ENCODE data around the gene HOXB4. TPM values are rescaled to one million over a fixed set of nuclear protein-coding genes. Genes with fewer than 3 reads are reported as not detected.

HOXB4 gene
- polyA plus RNA-seq, 1 of the 3 experiments (the other 2 are of a cell fraction): 0.03 TPM

DNA sequence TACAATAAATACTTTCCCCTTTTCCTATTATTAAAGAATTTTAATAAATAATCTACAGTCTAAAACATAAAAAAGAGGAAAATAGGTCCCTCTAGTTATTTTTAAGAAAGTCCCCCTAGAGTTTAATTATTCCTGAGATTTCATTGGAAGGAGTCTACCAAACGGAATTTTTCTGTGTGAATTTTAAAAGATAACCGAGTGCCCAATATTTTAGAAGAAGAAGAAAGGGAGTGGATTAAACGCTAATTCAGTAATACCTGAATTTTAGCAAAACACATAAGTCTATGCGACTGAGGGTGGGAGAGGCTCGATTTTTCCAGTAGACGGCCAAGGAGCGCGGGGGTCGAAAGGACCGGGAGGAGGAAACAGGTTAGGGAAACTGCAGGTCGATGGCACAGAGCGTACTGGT lies 35.4 kb downstream of the HOXB4 start:
- Histone ChIP-seq H3K4me1 (ENCODE audit: control insufficient read depth in 1 of 2, insufficient read depth in 2 of 2, low read depth in 1 of 2, low read length in 1 of 2) (no peaks in the 10 kb centered on the region), H3K9ac (no peak overlapping the region), H3K4me2 (peak overlapping the region; percentile 75; the same call in 1 of the 2 replicates), H3K27me3 (ENCODE audit: insufficient read depth) (peaks cover 97% of the 10 kb centered on the region), H3K27ac (ENCODE audit: low read depth in 2 of 2, low read length in 1 of 2) (no peak overlapping the region), H3K79me2 (ENCODE audit: insufficient read depth) (no peaks in the 10 kb centered on the region), H3K9me2 (no peaks in the 10 kb centered on the region), H3K9me3 (no peaks in the 10 kb centered on the region), H3F3A (replicated peaks; ENCODE audit: insufficient read depth) (peaks cover 12% of the 10 kb centered on the region), H2AFZ (ENCODE audit: low read depth) (no peak overlapping the region; the same call in 1 of the 2 replicates), H4K20me1 (ENCODE audit: insufficient read depth) (no peaks in the 10 kb centered on the region), H3K4me3 (ENCODE audit: low read depth in 2 of 2, low read length in 1 of 2) (peak overlapping the region in 1 of 2 experiments; percentile 49; a peak in 2 of 4 replicates), H3K36me3 (replicated peaks in 1 of 2; ENCODE audit: control insufficient read depth in 1 of 2, insufficient read depth in 2 of 2, low read length in 1 of 2) (no peaks in the 10 kb centered on the region)
- WGBS (ENCODE audit: low lambda C conversion rate): 3% methylated on average over 12 of the region's 12 CpGs
- TF ChIP-seq EZH2phosphoT487 (IDR thresholded peaks at IDR 0.05; ENCODE audit: borderline replicate concordance, low read depth) (peak; percentile 63; the same call in 1 of the 2 replicates), EP300 (IDR thresholded peaks at IDR 0.05; ENCODE audit: borderline replicate concordance in 1 of 2, low read depth in 1 of 2, low read length in 1 of 2) (no peak)
- ChIA-PET POLR2A (no interaction called here), CTCF (no interaction called here)
- DNase-seq: no peak

DNA sequence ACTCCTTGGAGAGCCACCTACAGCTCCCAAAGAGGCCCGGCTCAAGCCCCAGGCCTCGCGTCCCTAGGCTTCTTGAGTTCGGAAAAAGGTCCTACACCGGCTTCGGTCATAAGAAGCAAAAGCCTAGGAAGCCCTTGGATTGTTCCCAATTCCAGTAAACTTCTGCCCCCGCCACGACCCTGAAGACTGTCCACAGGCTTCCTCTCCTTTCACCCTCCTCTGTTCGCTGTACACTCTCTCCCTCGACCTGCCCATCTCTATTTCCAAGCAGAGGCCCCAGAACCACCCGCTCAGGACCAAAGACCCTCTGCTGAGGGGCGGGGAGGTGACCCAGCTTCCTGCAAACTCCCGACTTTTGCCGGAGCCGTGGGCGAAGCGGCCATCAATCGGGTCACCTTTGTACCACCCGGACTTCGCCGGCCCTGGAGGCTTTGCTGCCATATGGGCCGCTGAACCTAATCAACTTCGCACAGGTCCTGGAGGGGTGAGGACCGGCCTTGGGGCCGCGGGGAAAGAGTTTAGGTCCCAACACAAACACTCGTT lies 36.0 kb downstream of the HOXB4 start:
- POLR2A ChIA-PET: no interaction called here
- no peak overlapping the region for H3K9ac ChIP-seq
- no peak for DNase-seq
- H3K27ac ChIP-seq (ENCODE audit: low read depth in 2 of 2, low read length in 1 of 2): no peak overlapping the region
- H3K4me2 ChIP-seq: no peak overlapping the region
- no peaks in the 10 kb centered on the region for H3K9me3 ChIP-seq
- CTCF ChIA-PET: no interaction called here
- H3F3A ChIP-seq (replicated peaks; ENCODE audit: insufficient read depth): peaks cover 12% of the 10 kb centered on the region
- H2AFZ ChIP-seq (ENCODE audit: low read depth): no peak overlapping the region; the same call in 1 of the 2 replicates
- peaks cover 97% of the 10 kb centered on the region for H3K27me3 ChIP-seq (ENCODE audit: insufficient read depth)
- 46% methylated on average over 27 of the region's 27 CpGs for WGBS (ENCODE audit: low lambda C conversion rate)
- TF ChIP-seq, protein P1, sequence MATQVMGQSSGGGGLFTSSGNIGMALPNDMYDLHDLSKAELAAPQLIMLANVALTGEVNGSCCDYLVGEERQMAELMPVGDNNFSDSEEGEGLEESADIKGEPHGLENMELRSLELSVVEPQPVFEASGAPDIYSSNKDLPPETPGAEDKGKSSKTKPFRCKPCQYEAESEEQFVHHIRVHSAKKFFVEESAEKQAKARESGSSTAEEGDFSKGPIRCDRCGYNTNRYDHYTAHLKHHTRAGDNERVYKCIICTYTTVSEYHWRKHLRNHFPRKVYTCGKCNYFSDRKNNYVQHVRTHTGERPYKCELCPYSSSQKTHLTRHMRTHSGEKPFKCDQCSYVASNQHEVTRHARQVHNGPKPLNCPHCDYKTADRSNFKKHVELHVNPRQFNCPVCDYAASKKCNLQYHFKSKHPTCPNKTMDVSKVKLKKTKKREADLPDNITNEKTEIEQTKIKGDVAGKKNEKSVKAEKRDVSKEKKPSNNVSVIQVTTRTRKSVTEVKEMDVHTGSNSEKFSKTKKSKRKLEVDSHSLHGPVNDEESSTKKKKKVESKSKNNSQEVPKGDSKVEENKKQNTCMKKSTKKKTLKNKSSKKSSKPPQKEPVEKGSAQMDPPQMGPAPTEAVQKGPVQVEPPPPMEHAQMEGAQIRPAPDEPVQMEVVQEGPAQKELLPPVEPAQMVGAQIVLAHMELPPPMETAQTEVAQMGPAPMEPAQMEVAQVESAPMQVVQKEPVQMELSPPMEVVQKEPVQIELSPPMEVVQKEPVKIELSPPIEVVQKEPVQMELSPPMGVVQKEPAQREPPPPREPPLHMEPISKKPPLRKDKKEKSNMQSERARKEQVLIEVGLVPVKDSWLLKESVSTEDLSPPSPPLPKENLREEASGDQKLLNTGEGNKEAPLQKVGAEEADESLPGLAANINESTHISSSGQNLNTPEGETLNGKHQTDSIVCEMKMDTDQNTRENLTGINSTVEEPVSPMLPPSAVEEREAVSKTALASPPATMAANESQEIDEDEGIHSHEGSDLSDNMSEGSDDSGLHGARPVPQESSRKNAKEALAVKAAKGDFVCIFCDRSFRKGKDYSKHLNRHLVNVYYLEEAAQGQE (IDR thresholded peaks at IDR 0.05; ENCODE audit: low read depth, low read length): no peak
- TF ChIP-seq, protein P2, sequence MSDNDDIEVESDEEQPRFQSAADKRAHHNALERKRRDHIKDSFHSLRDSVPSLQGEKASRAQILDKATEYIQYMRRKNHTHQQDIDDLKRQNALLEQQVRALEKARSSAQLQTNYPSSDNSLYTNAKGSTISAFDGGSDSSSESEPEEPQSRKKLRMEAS (IDR thresholded peaks at IDR 0.05; ENCODE audit: low read depth): no peak
- no peak for TF ChIP-seq RFX5 (IDR thresholded peaks at IDR 0.05; ENCODE audit: low read length)
- TF ChIP-seq, protein P3, sequence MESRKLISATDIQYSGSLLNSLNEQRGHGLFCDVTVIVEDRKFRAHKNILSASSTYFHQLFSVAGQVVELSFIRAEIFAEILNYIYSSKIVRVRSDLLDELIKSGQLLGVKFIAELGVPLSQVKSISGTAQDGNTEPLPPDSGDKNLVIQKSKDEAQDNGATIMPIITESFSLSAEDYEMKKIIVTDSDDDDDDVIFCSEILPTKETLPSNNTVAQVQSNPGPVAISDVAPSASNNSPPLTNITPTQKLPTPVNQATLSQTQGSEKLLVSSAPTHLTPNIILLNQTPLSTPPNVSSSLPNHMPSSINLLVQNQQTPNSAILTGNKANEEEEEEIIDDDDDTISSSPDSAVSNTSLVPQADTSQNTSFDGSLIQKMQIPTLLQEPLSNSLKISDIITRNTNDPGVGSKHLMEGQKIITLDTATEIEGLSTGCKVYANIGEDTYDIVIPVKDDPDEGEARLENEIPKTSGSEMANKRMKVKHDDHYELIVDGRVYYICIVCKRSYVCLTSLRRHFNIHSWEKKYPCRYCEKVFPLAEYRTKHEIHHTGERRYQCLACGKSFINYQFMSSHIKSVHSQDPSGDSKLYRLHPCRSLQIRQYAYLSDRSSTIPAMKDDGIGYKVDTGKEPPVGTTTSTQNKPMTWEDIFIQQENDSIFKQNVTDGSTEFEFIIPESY (IDR thresholded peaks at IDR 0.05; ENCODE audit: borderline replicate concordance, low read depth): no peak
- TF ChIP-seq NRF1 (IDR thresholded peaks at IDR 0.05; ENCODE audit: low read depth, low read length): no peak
- no peak for TF ChIP-seq NFIC (IDR thresholded peaks at IDR 0.05; ENCODE audit: borderline replicate concordance)
- TF ChIP-seq MEF2A (IDR thresholded peaks at IDR 0.05; ENCODE audit: borderline replicate concordance, low read depth): no peak
- TF ChIP-seq YY1 (IDR thresholded peaks at IDR 0.05; ENCODE audit: low read depth): no peak
- TF ChIP-seq RAD21 (IDR thresholded peaks at IDR 0.05; ENCODE audit: low read length): no peak
- TF ChIP-seq, protein P4, sequence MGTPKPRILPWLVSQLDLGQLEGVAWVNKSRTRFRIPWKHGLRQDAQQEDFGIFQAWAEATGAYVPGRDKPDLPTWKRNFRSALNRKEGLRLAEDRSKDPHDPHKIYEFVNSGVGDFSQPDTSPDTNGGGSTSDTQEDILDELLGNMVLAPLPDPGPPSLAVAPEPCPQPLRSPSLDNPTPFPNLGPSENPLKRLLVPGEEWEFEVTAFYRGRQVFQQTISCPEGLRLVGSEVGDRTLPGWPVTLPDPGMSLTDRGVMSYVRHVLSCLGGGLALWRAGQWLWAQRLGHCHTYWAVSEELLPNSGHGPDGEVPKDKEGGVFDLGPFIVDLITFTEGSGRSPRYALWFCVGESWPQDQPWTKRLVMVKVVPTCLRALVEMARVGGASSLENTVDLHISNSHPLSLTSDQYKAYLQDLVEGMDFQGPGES (IDR thresholded peaks at IDR 0.05; ENCODE audit: low read depth, low read length): no peak
- no peak for TF ChIP-seq TCF12 (IDR thresholded peaks at IDR 0.05)
- TF ChIP-seq SMC3 (IDR thresholded peaks at IDR 0.05; ENCODE audit: low read depth, low read length): no peak
- no peaks in the 10 kb centered on the region for H4K20me1 ChIP-seq (ENCODE audit: insufficient read depth)
- H3K36me3 ChIP-seq (replicated peaks in 1 of 2; ENCODE audit: control insufficient read depth in 1 of 2, insufficient read depth in 2 of 2, low read length in 1 of 2): no peaks in the 10 kb centered on the region
- H3K4me3 ChIP-seq (ENCODE audit: low read depth in 2 of 2, low read length in 1 of 2): no peak overlapping the region
- H3K9me2 ChIP-seq: no peaks in the 10 kb centered on the region
- no peaks in the 10 kb centered on the region for H3K4me1 ChIP-seq (ENCODE audit: control insufficient read depth in 1 of 2, insufficient read depth in 2 of 2, low read depth in 1 of 2, low read length in 1 of 2)
- no peaks in the 10 kb centered on the region for H3K79me2 ChIP-seq (ENCODE audit: insufficient read depth)

Data from SK-N-SH (cell line).